GM21723 (cell line): ENCODE data around the gene DENND1B.

Experiments used
- ATAC-seq: cut with Tn5 transposase; IDR thresholded peaks from one replicate; pipeline ENCODE4 v1.9.1; 2021; ENCODE audit warnings: mild to moderate bottlenecking, moderate library complexity; ENCODE audit not compliant: unreplicated experiment

Gene DENND1B, protein sequence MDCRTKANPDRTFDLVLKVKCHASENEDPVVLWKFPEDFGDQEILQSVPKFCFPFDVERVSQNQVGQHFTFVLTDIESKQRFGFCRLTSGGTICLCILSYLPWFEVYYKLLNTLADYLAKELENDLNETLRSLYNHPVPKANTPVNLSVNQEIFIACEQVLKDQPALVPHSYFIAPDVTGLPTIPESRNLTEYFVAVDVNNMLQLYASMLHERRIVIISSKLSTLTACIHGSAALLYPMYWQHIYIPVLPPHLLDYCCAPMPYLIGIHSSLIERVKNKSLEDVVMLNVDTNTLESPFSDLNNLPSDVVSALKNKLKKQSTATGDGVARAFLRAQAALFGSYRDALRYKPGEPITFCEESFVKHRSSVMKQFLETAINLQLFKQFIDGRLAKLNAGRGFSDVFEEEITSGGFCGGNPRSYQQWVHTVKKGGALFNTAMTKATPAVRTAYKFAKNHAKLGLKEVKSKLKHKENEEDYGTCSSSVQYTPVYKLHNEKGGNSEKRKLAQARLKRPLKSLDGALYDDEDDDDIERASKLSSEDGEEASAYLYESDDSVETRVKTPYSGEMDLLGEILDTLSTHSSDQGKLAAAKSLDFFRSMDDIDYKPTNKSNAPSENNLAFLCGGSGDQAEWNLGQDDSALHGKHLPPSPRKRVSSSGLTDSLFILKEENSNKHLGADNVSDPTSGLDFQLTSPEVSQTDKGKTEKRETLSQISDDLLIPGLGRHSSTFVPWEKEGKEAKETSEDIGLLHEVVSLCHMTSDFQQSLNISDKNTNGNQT

DNA sequence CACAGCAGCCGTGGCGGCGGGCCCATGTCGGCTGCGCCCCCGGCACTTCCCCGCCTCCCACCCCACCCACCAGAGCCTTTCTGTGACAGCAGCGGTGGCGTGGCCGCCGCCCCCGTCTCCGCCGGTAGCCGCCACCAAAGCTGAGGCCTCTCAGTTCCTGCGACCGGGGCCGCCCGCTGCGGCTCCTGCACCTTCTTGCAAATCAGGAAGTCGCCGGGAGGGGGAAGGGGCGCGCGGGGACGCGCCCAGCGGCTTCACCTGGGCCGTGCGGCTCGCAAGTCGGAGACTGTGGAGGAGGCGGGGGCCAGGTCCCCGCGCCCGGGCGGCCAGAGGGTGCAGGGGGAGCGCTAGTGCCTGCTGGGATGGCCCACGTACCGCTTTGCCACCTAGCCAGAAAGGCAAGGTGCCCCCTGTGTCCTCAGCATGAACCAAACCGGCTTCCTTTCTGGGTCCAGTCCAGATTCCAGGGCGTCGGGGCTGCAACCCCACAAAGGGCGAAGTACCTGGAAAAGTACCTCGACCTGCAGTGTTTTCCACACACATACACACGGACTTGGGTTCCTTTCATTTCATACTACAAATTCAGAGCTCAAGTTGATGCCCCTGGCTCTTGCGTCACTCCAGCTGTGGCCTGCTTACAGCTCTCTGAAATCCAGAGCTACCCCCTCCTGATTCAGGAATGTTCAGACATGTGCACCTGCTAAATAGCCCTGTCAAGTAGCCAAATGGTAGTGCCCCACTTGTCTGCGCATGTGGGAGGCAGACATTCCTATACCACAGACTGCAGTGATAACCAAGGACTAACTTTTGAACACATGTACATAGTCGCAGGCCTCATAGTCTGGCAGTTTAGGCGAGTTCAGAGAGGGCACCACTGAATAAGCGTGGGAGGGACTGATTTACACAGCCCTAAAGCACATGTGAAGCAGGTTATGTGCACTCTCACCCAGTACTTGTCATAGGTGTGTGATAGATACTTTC, at the start of gene DENND1B:
Gene DENND1B (minus strand): TSS at position 199 of the 981 bp plus-strand sequence. CDS start 325 bp downstream, outside the sequence.
- peak; percentile 76 for ATAC-seq

DNA sequence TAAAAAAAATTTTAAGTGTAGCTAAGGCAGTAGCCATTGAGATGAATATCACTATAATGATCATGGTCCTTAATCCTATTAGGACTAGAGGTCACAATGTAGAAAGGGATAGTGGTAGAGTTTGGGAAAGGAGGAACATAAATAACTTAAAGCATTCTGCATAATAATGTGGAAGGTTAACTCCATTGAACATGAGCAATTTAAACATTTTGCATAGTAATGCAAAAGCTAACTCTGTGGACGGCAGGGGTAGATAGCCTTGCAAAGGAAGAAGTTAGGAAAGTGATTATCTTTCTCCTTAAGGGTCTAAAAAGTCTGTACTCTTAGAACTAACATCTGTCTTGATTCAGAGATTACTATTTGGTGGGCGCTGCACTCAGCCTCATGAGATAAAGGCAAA, 39.0 kb upstream of the DENND1B start:
- no peak for ATAC-seq

DNA sequence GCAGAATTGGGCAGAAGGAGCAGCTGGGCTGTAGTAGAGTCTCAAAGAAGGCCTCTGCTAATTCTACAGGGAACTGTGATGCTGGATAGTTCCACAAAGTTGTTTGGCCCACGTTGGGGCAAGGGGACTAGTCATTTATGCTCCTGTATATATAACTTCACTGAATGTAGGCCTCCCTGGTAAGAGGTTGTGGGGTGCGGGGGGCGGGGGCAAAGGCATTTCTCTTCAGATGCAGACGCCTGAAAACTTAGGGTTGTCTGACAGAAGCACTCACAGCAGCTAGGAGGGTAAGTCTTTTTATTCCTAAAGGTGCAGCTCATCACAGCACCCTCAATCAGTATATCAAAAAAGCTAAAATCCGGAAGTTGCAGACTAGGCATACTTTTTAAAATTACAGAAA, 38.5 kb upstream of the DENND1B start:
- no peak for ATAC-seq

DNA sequence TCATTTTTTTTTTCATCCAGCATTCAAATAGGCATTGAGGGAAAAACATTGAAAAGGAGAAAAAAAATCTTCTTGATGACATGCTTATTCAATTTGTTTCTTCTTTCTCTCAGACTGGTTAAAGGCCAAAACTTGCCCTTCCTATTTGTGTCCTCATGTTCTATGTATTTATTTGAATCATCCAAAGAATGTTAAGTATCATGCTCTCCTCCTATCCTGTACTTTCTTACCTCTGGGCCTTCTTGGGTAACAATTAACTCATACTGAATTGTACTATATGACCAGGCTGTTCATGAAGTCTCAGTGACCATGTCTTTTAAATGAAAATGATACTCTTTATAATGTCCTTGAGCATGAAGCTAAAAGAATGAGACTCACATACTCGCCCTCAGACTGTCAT, 36.5 kb upstream of the DENND1B start:
- no peak for ATAC-seq

DNA sequence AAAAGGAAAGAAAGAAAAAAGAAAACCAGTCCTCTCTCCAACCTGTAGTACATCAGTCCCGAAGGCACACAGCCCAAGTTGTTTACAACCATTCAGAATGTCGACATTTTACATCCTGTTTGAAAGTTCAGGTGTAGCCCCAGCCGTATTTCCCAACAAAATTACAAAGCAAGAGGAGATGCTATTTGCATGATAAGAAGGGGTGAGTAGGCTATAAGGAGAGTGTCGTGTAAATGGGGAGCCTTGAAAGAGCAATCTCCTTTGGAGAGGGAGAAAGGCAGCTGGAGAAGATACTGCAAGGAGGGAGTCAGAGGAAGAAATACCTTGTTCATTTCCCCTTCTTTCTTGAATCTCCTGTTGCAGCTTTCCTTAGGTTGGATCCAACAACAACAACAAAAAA, 35.5 kb upstream of the DENND1B start:
- no peak for ATAC-seq

DNA sequence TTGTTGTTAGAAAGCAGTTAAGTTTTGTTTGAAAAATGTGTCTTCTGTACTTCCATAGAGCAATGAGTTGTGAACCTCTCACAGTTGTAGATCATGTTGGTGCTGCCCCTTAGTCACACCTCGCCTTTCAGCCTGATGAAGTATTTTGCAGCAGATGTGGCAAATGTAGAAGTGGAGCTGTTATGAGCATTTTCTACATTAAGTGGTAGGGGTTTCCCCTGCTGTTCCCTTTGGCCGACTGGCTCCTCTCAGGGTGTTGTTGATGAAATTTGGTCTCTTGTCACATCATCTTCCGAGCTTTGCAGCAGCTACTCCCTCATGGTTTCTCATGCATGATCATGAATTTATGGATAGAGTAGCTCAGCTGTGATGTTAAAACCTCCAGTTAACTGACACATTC, 33.6 kb upstream of the DENND1B start:
- ATAC-seq: no peak

DNA sequence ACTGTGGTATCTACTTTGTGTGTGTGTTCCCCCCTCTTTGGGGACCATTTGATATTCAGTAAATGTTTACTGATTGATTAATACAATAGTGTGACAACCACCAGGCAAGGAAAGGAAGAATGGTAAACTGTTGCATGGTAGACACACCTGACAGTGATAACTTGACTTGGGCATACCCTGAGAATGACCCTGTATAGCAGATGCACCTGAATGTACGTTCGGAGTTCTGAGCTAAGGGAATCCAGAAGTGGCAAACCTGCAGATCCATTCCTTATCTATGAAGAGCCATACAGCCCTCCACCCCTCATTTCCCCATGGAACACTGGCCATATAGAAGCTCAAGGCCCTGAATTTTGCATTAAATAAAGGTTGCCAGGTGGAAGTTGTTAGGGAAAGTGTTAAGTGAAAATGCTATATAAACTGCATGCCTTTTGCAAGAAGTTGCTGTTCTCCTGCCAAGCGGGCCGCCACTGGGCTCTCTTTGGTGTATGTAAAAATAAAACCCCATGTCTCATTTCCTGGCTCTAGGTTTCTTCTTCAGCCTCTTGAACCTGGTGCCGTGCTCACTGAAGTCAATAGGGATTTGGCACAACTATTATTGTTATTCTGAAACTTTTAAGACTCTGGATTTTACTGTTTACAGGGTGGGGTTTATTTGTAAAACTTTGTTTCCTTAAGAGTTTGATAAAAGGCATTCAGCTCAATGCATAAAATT, 32.6 kb upstream of the DENND1B start:
- ATAC-seq: no peak

DNA sequence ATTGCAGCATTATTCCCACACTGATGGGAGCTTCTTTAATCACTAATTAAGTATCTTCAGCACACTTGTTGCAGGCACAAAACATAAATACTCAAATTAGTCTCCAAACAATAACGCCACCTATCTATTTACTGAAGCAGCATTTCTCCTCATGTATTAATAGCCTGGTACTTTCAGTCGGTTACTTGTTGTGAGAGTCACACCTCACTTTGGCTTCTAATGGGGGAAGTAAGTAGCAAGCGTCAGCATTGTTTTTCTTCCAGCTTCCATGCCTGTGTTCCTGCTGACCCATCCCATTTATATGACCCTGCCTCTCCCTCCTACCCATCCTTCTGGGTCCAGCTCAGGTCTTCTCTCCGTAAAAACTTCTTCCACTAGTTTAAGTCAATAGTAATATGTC, 31.9 kb upstream of the DENND1B start:
- peak; percentile 74 for ATAC-seq

DNA sequence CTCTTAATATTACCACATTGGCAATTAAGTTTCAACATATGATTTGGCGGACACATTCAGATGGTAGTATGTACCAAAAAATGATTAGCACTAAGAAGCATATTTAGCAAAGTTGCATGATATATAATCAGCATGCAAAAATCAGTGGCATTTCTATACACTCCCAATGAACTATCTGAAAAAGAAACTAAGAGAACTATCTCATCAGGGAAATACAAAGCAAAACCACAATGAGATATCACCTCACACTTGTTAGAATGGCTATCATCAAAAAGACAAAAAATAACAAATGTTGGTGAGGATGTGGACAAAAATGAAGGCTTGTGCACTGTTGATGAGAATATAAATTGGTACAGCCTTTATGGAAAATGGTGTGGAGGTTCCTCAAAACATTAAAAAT, 31.4 kb upstream of the DENND1B start:
- peak; percentile 30 for ATAC-seq

DNA sequence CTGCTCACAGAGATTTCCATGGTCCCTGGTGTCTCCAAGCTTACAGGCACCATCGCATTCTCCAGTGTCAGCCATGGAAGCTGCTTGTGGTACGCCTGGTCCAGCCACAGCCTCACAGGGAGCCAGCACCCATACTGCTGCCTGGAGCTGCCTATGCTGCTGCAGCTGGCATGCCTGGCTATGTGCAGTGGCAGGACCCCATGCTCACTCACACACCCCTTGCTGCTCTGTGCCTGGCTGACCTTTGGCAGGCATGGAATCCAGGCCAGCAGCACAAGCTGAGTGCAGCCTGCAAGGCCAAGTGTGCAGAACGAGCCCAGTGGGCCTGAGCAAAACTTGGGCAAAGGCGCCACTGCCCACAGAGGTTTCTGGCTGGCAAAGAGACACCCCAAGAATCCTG, 26.4 kb upstream of the DENND1B start:
- ATAC-seq: no peak

DNA sequence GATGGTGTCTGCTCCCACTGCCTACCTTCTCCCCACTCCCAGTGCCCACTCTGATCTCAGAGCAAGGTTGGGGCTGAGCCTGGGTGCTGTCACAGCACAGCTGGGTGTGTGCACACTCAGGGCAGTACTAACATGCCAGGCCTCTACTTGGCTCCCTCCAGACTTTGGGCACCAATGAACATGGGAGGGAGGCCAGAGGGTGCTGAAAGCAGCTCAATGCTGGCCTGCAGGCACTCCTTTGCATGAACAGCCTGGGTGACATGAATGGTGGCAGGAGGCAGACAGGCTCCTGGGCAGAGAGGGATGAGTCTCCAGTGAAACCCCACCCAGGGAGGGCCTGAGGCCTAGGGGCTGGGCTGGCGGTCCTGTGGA, 25.8 kb upstream of the DENND1B start:
- ATAC-seq: no peak

DNA sequence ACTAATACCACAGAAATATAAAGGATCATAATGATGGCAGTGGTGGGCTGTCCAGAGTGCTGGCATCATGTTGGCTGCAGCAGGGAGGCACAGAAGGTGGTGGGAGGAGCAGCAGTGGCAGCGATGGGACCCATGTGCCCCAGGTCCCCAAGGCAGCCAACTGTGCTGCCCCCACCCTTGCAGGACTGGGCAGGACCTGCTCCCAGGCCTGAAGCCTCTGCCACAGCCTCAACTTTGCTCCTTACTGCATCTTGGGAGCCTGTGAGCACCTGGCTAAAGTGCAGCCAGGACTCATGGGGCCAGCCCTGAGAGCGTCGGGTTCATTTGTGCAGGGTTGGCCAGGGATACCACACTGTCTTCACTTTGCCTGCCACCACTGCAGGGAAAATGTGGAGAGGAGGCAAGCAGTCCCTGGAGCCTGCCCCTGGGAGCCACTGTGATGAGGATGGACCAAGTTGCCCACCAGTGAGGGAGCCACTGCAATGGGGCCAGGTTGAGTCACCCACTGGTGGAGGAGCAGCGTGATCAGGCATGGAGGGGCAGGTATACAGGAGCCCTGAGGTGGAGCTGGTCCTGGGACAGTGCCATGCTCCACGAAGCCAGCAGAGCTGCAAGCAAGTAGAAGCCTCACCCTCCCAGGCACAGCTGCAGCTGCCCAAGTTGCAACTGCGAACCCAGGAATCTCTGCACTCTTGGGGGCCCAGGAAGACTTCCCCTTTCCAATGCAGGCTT, 25.3 kb upstream of the DENND1B start:
- ATAC-seq: no peak

DNA sequence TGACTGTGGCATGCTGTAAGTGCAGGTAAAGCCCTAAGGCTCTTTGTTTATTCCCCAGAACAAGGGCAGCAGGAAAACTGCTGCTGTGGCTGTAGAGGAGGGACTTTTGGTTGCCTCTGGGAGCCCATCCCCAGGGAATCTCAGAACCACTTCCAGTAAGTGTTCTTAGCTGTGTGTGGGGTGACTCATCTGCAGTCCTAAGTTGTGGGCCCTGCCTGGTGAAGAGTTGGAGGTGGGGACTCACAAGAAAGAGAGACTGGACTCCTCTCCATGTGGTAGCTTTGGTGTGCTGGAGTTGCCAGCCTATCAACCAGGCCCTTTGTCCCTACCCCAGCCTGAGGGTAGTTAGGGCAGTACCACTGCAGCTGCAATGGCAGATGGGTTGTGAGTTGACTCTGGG, 24.0 kb upstream of the DENND1B start:
- ATAC-seq: no peak

DNA sequence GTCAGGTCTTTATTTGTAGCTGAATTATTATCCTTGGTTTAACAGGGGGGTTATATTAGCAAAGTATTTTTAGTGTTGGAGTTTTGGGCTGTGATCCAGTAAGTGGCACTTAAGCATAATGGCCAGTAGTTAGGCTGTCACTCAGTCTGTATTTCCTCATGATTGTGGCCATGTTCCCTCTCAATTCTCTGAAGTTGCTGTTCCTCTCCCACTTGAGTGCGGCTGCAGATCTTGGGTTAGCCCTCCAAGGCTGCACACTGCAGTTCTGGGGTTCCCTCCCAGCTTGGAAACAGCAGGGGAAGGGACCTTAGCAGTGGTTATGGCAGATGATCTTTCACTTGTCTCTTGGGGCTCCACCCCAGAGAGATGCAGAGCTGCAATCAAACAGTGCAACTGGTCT, 23.2 kb upstream of the DENND1B start:
- no peak for ATAC-seq

DNA sequence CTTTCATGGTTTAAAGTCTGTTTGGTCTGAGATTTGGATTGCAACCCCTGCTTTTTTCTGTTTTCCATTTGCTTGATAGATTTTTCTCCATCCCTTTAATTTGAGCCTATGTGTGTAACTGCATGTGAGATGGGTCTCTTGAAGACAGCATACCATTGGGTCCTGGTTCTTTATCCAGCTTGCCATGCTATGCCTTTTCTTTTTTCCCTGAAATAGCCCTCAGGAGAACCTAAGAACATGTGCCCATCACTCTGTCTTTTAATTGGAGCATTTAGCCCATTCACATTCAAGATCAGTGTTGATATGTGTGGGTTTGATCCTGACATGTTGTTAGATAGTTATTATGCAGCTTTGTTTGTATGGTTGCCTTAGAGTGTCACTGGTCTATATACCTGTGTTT, 21.7 kb upstream of the DENND1B start:
- no peak for ATAC-seq

DNA sequence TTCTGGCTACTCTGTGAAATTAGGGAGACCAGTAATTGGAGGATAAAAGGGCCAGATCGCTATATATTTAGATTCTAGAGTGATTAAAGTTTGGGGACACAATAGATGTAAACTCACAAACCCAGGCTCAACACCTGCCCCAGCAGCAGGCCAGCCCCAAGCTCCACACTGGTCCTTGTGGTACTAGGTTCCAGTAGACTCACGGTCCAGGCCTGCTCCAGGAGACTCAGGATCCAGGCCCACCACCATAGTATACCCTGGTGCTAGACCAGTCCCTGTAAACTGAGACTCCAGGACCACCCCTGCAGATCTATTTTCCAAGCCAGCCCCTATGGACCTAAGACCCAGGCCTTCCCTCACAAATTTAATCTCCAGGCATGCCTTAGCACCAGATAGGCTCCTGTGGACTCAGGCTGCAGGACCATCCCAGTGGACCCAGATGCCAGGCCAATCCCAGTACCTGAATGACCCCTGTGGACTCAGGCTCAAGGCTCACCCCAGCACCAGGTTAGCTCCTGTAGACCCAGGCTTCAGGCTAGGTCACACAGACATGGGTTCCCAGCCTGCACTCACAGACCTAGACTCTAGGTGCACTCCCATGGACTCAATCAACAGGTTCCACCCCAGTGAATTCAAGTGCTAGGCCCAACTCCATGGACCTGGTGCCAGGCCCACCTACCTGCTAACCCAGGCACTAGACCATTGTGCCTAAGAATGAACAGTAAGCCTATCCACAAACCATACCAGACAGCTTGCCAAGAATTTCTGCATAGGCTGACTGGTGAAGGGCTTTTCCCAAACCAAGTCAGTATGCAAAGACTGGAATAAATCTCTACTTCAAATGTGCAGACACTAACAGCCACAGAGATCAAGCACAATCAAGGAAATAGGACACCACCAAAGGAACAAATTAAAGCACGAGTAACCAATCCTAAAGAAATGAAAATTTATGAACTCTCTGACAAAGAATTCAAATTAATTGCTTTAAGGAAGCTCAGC, 13.8 kb upstream of the DENND1B start:
- no peak for ATAC-seq

DNA sequence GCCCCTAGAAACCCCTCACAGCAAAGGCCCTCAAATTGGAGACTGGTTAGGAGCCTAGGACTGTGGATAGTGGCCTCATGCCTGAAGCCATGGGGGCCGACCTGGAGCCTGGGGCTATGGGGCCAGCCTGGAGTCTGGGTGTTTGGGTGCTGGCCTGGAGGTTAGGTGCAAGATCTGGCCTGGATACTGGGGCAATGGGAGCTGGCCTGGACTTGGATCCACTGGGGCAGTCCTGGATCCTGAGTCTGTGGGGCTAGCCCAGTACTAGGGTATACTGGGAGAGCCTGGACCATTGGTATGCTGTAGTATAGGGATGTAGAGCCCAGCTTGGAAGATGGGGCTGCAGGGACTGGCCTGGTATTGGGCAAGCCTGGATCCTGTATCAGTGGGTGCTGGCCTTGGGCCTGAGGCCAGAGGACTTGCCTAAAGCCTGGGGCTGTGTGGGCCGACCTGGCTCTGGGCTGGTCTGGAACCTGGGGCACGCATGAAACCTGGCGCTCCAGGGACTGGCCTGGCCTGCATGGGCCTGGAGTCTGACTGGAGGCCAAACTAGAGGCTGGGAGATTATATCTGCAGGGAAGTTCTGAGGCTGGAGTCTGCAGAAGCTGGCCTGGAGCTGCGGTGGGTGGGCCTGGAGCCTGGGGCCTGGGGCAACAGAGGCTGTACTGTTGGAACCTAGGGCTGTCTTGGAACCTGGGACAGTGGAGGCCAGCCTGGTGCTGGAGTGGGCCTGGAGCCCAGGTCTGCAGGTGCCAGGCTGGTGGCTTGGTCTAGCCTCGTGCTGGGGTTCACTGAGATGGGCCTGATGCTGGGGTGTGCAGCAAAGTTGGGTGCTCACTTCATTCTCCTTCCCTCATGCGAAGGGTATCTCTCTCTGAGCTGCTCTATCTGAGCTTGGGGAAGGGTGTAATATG, 12.6 kb upstream of the DENND1B start:
- no peak for ATAC-seq

DNA sequence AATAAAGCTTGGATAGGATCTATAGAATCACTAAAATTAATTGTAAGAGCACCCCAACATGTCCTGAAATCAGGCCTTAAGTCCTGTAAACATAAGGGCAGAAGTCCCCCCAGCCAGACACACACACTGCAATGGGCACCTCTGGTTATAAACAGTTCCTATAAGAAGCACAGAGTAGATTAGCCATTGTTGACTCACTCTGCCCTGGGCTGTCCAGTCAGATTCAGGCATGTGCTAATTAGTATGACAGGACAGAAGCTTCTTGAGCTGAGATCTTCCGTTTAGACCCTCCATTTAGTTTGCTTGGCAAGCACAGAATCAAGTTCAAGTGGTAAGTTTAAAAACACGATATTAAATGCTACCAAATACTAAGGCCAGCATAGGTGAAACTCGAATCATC, 11.8 kb upstream of the DENND1B start:
- no peak for ATAC-seq
